ENCODE measurements around the gene AMACR. TPM values are rescaled to one million over a fixed set of nuclear protein-coding genes. Genes with fewer than 3 reads are reported as not detected.

AMACR gene
- total RNA-seq, result 1 to 10 TPM; 5.4 to 6.6 TPM

GRCh38 chr5:34007621-34008600, at the start of gene AMACR:
Gene AMACR, minus strand, starts transcription at chr5:34008050. Its CDS starts 31 bp downstream, at chr5:34008019.
- Mint-ChIP-seq H3K9me3 (no peaks in the 10 kb centered on the region), H3K4me3 (peak within 1 kb of the TSS; percentile 83), H3K27me3 (no peaks in the 10 kb centered on the region), H3K36me3 (ENCODE audit: low read depth) (peaks cover 22% of the 10 kb centered on the region), H3K4me1 (peaks cover 26% of the 10 kb centered on the region), H3K27ac (peak within 1 kb of the TSS; percentile 94)
- peak; percentile 90 for ATAC-seq (replicated peaks)

GRCh38 chr5:34057569-34057968, 49.7 kb upstream of the AMACR start:
- ATAC-seq (replicated peaks), result no peak
- H3K4me1 Mint-ChIP-seq, result no peaks in the 10 kb centered on the region
- no peaks in the 10 kb centered on the region for H3K27me3 Mint-ChIP-seq
- no peaks in the 10 kb centered on the region for H3K9me3 Mint-ChIP-seq
- H3K36me3 Mint-ChIP-seq (ENCODE audit: low read depth), result peaks cover 6% of the 10 kb centered on the region
- H3K4me3 Mint-ChIP-seq, result no peak overlapping the region
- no peak overlapping the region for H3K27ac Mint-ChIP-seq

GRCh38 chr5:34057118-34057517, 49.3 kb upstream of the AMACR start:
- Mint-ChIP-seq H3K4me3 (no peak overlapping the region), H3K4me1 (no peaks in the 10 kb centered on the region), H3K9me3 (no peaks in the 10 kb centered on the region), H3K27ac (no peak overlapping the region), H3K36me3 (ENCODE audit: low read depth) (peaks cover 6% of the 10 kb centered on the region), H3K27me3 (no peaks in the 10 kb centered on the region)
- peak; percentile 65 for ATAC-seq (replicated peaks)

- H3K4me3 Mint-ChIP-seq, result no peak overlapping the region
- no peaks in the 10 kb centered on the region for H3K4me1 Mint-ChIP-seq
- ATAC-seq (replicated peaks), result no peak
- H3K9me3 Mint-ChIP-seq, result peaks cover 3% of the 10 kb centered on the region
- H3K27ac Mint-ChIP-seq, result no peak overlapping the region
- H3K27me3 Mint-ChIP-seq, result no peaks in the 10 kb centered on the region
- peaks cover 19% of the 10 kb centered on the region for H3K36me3 Mint-ChIP-seq (ENCODE audit: low read depth)
Observed at GRCh38 chr5:34055667-34056066, 47.8 kb upstream of the AMACR start.

- Mint-ChIP-seq H3K27me3 (no peaks in the 10 kb centered on the region), H3K4me1 (no peaks in the 10 kb centered on the region), H3K4me3 (no peak overlapping the region), H3K9me3 (peaks cover 4% of the 10 kb centered on the region), H3K36me3 (ENCODE audit: low read depth) (peaks cover 19% of the 10 kb centered on the region), H3K27ac (no peak overlapping the region)
- ATAC-seq (replicated peaks), result no peak
Observed at GRCh38 chr5:34054400-34054729, 46.5 kb upstream of the AMACR start.

- Mint-ChIP-seq H3K27me3 (no peaks in the 10 kb centered on the region), H3K4me1 (no peaks in the 10 kb centered on the region), H3K4me3 (no peak overlapping the region), H3K9me3 (peaks cover 4% of the 10 kb centered on the region), H3K27ac (no peak overlapping the region), H3K36me3 (ENCODE audit: low read depth) (peaks cover 19% of the 10 kb centered on the region)
- ATAC-seq (replicated peaks), result no peak
Observed at GRCh38 chr5:34053571-34054399, 45.9 kb upstream of the AMACR start.

GRCh38 chr5:34053133-34053532, 45.3 kb upstream of the AMACR start:
- Mint-ChIP-seq H3K4me3 (no peak overlapping the region), H3K27me3 (no peaks in the 10 kb centered on the region), H3K36me3 (ENCODE audit: low read depth) (peaks cover 17% of the 10 kb centered on the region), H3K9me3 (peaks cover 4% of the 10 kb centered on the region), H3K4me1 (no peaks in the 10 kb centered on the region), H3K27ac (no peak overlapping the region)
- ATAC-seq (replicated peaks), result no peak

- no peaks in the 10 kb centered on the region for H3K27me3 Mint-ChIP-seq
- H3K27ac Mint-ChIP-seq, result no peak overlapping the region
- ATAC-seq (replicated peaks), result no peak
- H3K4me1 Mint-ChIP-seq, result no peaks in the 10 kb centered on the region
- H3K9me3 Mint-ChIP-seq, result peaks cover 4% of the 10 kb centered on the region
- peaks cover 14% of the 10 kb centered on the region for H3K36me3 Mint-ChIP-seq (ENCODE audit: low read depth)
- no peak overlapping the region for H3K4me3 Mint-ChIP-seq
Observed at GRCh38 chr5:34051374-34051980, 43.6 kb upstream of the AMACR start.

- H3K27ac Mint-ChIP-seq, result no peak overlapping the region
- no peak for ATAC-seq (replicated peaks)
Observed at GRCh38 chr5:34047774-34048572, 40.1 kb upstream of the AMACR start.

GRCh38 chr5:34047143-34047542, 39.3 kb upstream of the AMACR start:
- no peak overlapping the region for H3K4me3 Mint-ChIP-seq
- no peaks in the 10 kb centered on the region for H3K4me1 Mint-ChIP-seq
- H3K9me3 Mint-ChIP-seq, result peaks cover 4% of the 10 kb centered on the region
- peaks cover 14% of the 10 kb centered on the region for H3K36me3 Mint-ChIP-seq (ENCODE audit: low read depth)
- ATAC-seq (replicated peaks), result no peak
- H3K27me3 Mint-ChIP-seq, result no peaks in the 10 kb centered on the region
- no peak overlapping the region for H3K27ac Mint-ChIP-seq

More at GRCh38 chr5:34047774-34048572, 40.1 kb upstream of the AMACR start:
- Mint-ChIP-seq H3K27me3 (no peaks in the 10 kb centered on the region), H3K4me1 (no peaks in the 10 kb centered on the region), H3K4me3 (no peak overlapping the region), H3K9me3 (peaks cover 4% of the 10 kb centered on the region), H3K36me3 (ENCODE audit: low read depth) (peaks cover 14% of the 10 kb centered on the region)

- Mint-ChIP-seq H3K9me3 (peaks cover 3% of the 10 kb centered on the region), H3K27me3 (no peaks in the 10 kb centered on the region), H3K4me1 (no peaks in the 10 kb centered on the region), H3K36me3 (ENCODE audit: low read depth) (peaks cover 4% of the 10 kb centered on the region), H3K4me3 (no peak overlapping the region), H3K27ac (no peak overlapping the region)
- no peak for ATAC-seq (replicated peaks)
Observed at GRCh38 chr5:34045996-34046395, 38.1 kb upstream of the AMACR start.

- Mint-ChIP-seq H3K27ac (no peak overlapping the region), H3K9me3 (no peaks in the 10 kb centered on the region), H3K4me3 (no peak overlapping the region), H3K27me3 (no peaks in the 10 kb centered on the region), H3K36me3 (ENCODE audit: low read depth) (no peaks in the 10 kb centered on the region), H3K4me1 (no peaks in the 10 kb centered on the region)
- peak; percentile 42 for ATAC-seq (replicated peaks)
Observed at GRCh38 chr5:34045023-34045422, 37.2 kb upstream of the AMACR start.

GRCh38 chr5:34043099-34043876, 35.4 kb upstream of the AMACR start, which contains the start of gene C1QTNF3:
Gene C1QTNF3, minus strand, starts transcription at chr5:34043213. Its CDS starts 88 bp downstream, at chr5:34043125.
- Mint-ChIP-seq H3K4me1 (no peaks in the 10 kb centered on the region), H3K27me3 (no peaks in the 10 kb centered on the region), H3K27ac (no peak within 1 kb of the TSS), H3K9me3 (no peaks in the 10 kb centered on the region), H3K36me3 (ENCODE audit: low read depth) (no peaks in the 10 kb centered on the region), H3K4me3 (no peak within 1 kb of the TSS)
- no peak for ATAC-seq (replicated peaks)

All from activated T-helper 17 cell treated with anti-CD3 and anti-CD28 coated beads, Interleukin-2, amount 50 U/mL, for 72 hours (primary cell).